DOHH2 (cell line): ENCODE results near the gene KIR2DL4.
"Not testable (repeated sequence)": the region's sequence is repeated elsewhere in the genome, so short reads cannot be mapped to it uniquely, and the experiment has no call there.

Experiments used
- CTCF ChIP-seq: fragments of 200-600 bp; sonication (generic); IDR thresholded peaks from one replicate; pipeline ENCODE4 v1.5.1; 2014; ENCODE audit warnings: antibody characterized with exemption, mild to moderate bottlenecking, low read depth, low read length; ENCODE audit not compliant: poor library complexity, severe bottlenecking
- EZH2phosphoT487 ChIP-seq: fragments of 200-600 bp; sonication (generic); IDR thresholded peaks from 2 replicates; pipeline ENCODE4 v1.6.1; 2017; ENCODE audit warnings: borderline replicate concordance, mild to moderate bottlenecking, antibody characterized with exemption, low read length, moderate library complexity, mixed read lengths

- not testable (repeated sequence) for TF ChIP-seq CTCF, EZH2phosphoT487
Observed at GRCh38 chr19:54788154-54788553, 15.3 kb upstream of the KIR2DL4 start.
